DOHH2 (cell line): ENCODE results near the gene SERPINF2.

Experiments used
- H3F3A ChIP-seq: fragments of 200-600 bp; sonication (generic), shearing (Covaris generic); 2 replicates; pipeline ENCODE4 v1.6.0; 2016; ENCODE audit warnings: antibody characterized with exemption, mild to moderate bottlenecking; ENCODE audit not compliant: control insufficient read depth, insufficient read depth
- H3K27ac ChIP-seq: fragments of 200-600 bp; sonication (generic); 2 replicates; pipeline ENCODE4 v1.5.1; 2014; ENCODE audit warnings: low read depth, mild to moderate bottlenecking, low read length, moderate library complexity
- H3K27me3 ChIP-seq: fragments of 200-600 bp; sonication (generic); 2 replicates; pipeline ENCODE4 v1.6.1; 2014; ENCODE audit warnings: mild to moderate bottlenecking, low read length, mixed read lengths; ENCODE audit not compliant: control insufficient read depth
- H3K36me3 ChIP-seq: fragments of 200-600 bp; sonication (generic); 2 replicates; pipeline ENCODE4 v1.6.1; 2014; ENCODE audit warnings: mild to moderate bottlenecking, low read length, moderate library complexity, mixed read lengths; ENCODE audit not compliant: control insufficient read depth
- H3K4me1 ChIP-seq: fragments of 200-600 bp; sonication (generic); 2 replicates; pipeline ENCODE4 v1.6.1; 2014; ENCODE audit warnings: mild to moderate bottlenecking, low read length, mixed read lengths; ENCODE audit not compliant: control insufficient read depth
- H3K4me2 ChIP-seq: fragments of 200-600 bp; sonication (generic); 2 replicates; pipeline ENCODE4 v1.6.0; 2014; ENCODE audit warnings: mild to moderate bottlenecking, low read length, moderate library complexity
- H3K4me3 ChIP-seq: fragments of 200-600 bp; sonication (generic); 2 replicates; pipeline ENCODE4 v1.5.1; 2014; ENCODE audit warnings: mild to moderate bottlenecking, low read length, mixed read lengths
- H3K79me2 ChIP-seq: fragments of 200-600 bp; sonication (generic); 2 replicates; pipeline ENCODE4 v1.6.1; 2014; ENCODE audit warnings: mild to moderate bottlenecking, low read length, mixed read lengths; ENCODE audit not compliant: control insufficient read depth
- H3K9me2 ChIP-seq: fragments of 200-600 bp; sonication (generic); replicated peaks from 2 replicates; pipeline ENCODE4 v1.6.1; 2014; ENCODE audit warnings: mild to moderate bottlenecking, low read length, mixed read lengths; ENCODE audit not compliant: control insufficient read depth
- H3K9me3 ChIP-seq: fragments of 200-600 bp; sonication (generic); 2 replicates; pipeline ENCODE4 v1.6.1; 2014; ENCODE audit warnings: antibody characterized with exemption, low read length, mixed read lengths; ENCODE audit not compliant: control insufficient read depth, insufficient read depth
- H4K20me1 ChIP-seq: fragments of 200-600 bp; sonication (generic); 2 replicates; pipeline ENCODE4 v1.6.0; 2014; ENCODE audit warnings: low read depth, mild to moderate bottlenecking, antibody characterized with exemption, low read length, moderate library complexity; ENCODE audit not compliant: control insufficient read depth, insufficient read depth
- EZH2phosphoT487 ChIP-seq: fragments of 200-600 bp; sonication (generic); IDR thresholded peaks from 2 replicates; pipeline ENCODE4 v1.6.1; 2017; ENCODE audit warnings: borderline replicate concordance, mild to moderate bottlenecking, antibody characterized with exemption, low read length, moderate library complexity, mixed read lengths
- TF ChIP-seq, protein P1 (sequence below): fragments of 200-600 bp; sonication (generic); IDR thresholded peaks from one replicate; pipeline ENCODE4 v1.5.1; 2014; ENCODE audit warnings: antibody characterized with exemption, mild to moderate bottlenecking, low read depth, low read length; ENCODE audit not compliant: poor library complexity, severe bottlenecking

The SERPINF2 gene

GRCh38 chr17:1803280-1803679, 60.6 kb downstream of the SERPINF2 start:
- TF ChIP-seq, protein P1, sequence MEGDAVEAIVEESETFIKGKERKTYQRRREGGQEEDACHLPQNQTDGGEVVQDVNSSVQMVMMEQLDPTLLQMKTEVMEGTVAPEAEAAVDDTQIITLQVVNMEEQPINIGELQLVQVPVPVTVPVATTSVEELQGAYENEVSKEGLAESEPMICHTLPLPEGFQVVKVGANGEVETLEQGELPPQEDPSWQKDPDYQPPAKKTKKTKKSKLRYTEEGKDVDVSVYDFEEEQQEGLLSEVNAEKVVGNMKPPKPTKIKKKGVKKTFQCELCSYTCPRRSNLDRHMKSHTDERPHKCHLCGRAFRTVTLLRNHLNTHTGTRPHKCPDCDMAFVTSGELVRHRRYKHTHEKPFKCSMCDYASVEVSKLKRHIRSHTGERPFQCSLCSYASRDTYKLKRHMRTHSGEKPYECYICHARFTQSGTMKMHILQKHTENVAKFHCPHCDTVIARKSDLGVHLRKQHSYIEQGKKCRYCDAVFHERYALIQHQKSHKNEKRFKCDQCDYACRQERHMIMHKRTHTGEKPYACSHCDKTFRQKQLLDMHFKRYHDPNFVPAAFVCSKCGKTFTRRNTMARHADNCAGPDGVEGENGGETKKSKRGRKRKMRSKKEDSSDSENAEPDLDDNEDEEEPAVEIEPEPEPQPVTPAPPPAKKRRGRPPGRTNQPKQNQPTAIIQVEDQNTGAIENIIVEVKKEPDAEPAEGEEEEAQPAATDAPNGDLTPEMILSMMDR: no peak
- TF ChIP-seq EZH2phosphoT487: no peak
- H3K27me3 ChIP-seq: no peaks in the 10 kb centered on the region
- H3K36me3 ChIP-seq: peaks cover 61% of the 10 kb centered on the region

More at GRCh38 chr17:1803280-1803679, 60.6 kb downstream of the SERPINF2 start:
- Histone ChIP-seq H3K79me2 (peaks cover 31% of the 10 kb centered on the region), H3K4me3 (no peak overlapping the region), H3K4me1 (no peaks in the 10 kb centered on the region), H3K27ac (no peak overlapping the region), H3F3A (no peaks in the 10 kb centered on the region), H3K9me3 (no peaks in the 10 kb centered on the region), H4K20me1 (no peaks in the 10 kb centered on the region), H3K4me2 (no peak overlapping the region), H3K9me2 (no peaks in the 10 kb centered on the region)
